Vagina (tissue), 2 donors: ENCODE measurements around the gene ZMYND11.

Experiments
- POLR2AphosphoS5 ChIP-seq, 2 donors: sonication (generic); formaldehyde crosslinking; IDR thresholded peaks; one replicate each; pipeline ENCODE4 v1.9.0; 2017; ENCODE audit warnings: antibody characterized with exemption in 2 of 2, mild to moderate bottlenecking in 2 of 2, low read depth in 1 of 2; ENCODE audit not compliant: insufficient read depth in 1 of 2
- TF ChIP-seq, protein P1 (sequence below), 3 experiments: fragments of 450-650 bp in 2 of 3; fragments of 200-600 bp in 1 of 3; sonication (generic) in 1 of 3; IDR thresholded peaks; one replicate each; pipeline ENCODE4 v1.5.1; 2017 to 2019; ENCODE audit warnings: antibody characterized with exemption in 3 of 3, mild to moderate bottlenecking in 2 of 3, moderate library complexity in 2 of 3

DNA sequence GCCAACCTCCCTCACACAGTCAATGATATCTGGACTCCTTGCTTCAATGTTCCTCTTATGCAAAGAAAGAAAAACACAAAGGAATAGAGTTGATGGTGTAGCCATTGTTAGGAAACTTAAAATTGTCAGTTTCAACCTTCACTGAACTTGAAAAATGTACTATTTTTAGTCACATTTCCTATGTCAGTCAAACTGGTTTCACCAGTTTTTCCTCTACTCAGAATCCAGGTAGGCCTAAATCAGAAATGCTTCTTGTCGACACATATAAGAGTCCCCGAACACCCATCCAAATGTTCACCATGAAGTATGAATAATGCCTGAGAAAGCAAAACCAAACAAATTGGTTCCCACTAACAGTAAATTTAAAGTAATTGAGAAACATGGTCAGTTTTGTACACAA, 42.4 kb upstream of the ZMYND11 start:
- peak in 1 of 2 donors; percentile 50 for TF ChIP-seq POLR2AphosphoS5 (IDR thresholded peaks at IDR 0.05; ENCODE audit: insufficient read depth in 1 of 2, low read depth in 1 of 2)
- TF ChIP-seq, protein P1, sequence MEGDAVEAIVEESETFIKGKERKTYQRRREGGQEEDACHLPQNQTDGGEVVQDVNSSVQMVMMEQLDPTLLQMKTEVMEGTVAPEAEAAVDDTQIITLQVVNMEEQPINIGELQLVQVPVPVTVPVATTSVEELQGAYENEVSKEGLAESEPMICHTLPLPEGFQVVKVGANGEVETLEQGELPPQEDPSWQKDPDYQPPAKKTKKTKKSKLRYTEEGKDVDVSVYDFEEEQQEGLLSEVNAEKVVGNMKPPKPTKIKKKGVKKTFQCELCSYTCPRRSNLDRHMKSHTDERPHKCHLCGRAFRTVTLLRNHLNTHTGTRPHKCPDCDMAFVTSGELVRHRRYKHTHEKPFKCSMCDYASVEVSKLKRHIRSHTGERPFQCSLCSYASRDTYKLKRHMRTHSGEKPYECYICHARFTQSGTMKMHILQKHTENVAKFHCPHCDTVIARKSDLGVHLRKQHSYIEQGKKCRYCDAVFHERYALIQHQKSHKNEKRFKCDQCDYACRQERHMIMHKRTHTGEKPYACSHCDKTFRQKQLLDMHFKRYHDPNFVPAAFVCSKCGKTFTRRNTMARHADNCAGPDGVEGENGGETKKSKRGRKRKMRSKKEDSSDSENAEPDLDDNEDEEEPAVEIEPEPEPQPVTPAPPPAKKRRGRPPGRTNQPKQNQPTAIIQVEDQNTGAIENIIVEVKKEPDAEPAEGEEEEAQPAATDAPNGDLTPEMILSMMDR (IDR thresholded peaks at IDR 0.05): no peak
